Pancreas (tissue), 10 donors: ENCODE data around the gene CD180. TPM values are rescaled to one million over a fixed set of nuclear protein-coding genes. Genes with fewer than 3 reads are reported as not detected.

ENCODE experiments used
- ATAC-seq, 4 donors: fragments of 200-7000 bp; cut with Tn5 transposase; one replicate each; pipeline versions ENCODE4 v1.8.0 to v1.9.1; 2020; ENCODE audit warnings: mild to moderate bottlenecking in 4 of 4, moderate library complexity in 4 of 4
- DNase-seq, 6 donors: peaks; one replicate each; pipeline ENCODE4 v3.0.0-alpha.2; 2020
- FAIRE-seq: peaks from 2 replicates; lab custom pipeline; 2012; peaks lifted over from hg19 to GRCh38; lab: Jason Lieb, UNC
- H3K27ac ChIP-seq, 4 donors: fragments of 200-600 bp; sonication (generic); 1 replicate in 3 of 4; 2 replicates in 1 of 4; pipeline versions ENCODE4 v1.5.0 to v1.8.0; 2020
- H3K27me3 ChIP-seq, 4 donors: fragments of 200-600 bp; one replicate each; pipeline ENCODE4 v1.8.0; 2021
- H3K36me3 ChIP-seq, 3 donors: fragments of 200-600 bp; sonication (generic) in 1 of 3; one replicate each; pipeline versions ENCODE4 v1.5.0 to v1.8.0; 2020 to 2021
- H3K4me1 ChIP-seq, 3 donors: fragments of 200-600 bp; one replicate each; pipeline ENCODE4 v1.8.0; 2021
- H3K4me3 ChIP-seq, 4 donors: fragments of 200-600 bp; sonication (generic) in 2 of 4; one replicate each; pipeline versions ENCODE4 v1.5.0 to v1.8.0; 2020 to 2021
- H3K9me3 ChIP-seq, 4 donors: fragments of 200-600 bp; one replicate each; pipeline ENCODE4 v1.8.0; 2021
- CTCF ChIP-seq, 4 donors: fragments of 200-600 bp; sonication (generic) in 3 of 4; IDR thresholded peaks; one replicate each; pipeline versions ENCODE4 v1.5.0 to v1.8.0; 2021; ENCODE audit warnings: antibody characterized with exemption in 4 of 4
- WGBS, 2 donors: extraction: QIAGEN DNeasy Blood & Tissue Kit; methylation state at CpG; one replicate each; pipeline ENCODE4 v1.1.7; 2013; 5-methylcytosine and 5-hydroxymethylcytosine counted together
- intact Hi-C, 3 donors: fragments of 100-400 bp; cut with DNase I; formaldehyde crosslinking; loops; one replicate each; pipeline versions ENCODE4 v1.11.1 to v1.14.2; 2022
- polyA plus RNA-seq, 2 donors: library from polyadenylated mRNA; stranded (reverse); fragments of 200-250 nt; gene quantifications; one replicate each; pipeline ENCODE4 v1.2.3, GENCODE V29; 2013
- total RNA-seq, 6 donors: library from RNA; stranded (reverse); fragmentation: NEBNext Ultra II Directional in 4 of 6; extraction: Animal tissue kit (Norgen Biotek cat#: 25700) in 4 of 6; gene quantifications; one replicate each; pipeline versions ENCODE4 v1.2.1 to v1.2.4, GENCODE V29; 2021 to 2023
- donor health status: healthy with polysubstance abuse.
- donor health status: DM: no; HTN: no; CAD: no; lungs with moderate emphysema.
- donor health status: DM: no; HTN: no; CAD: no.
- donor health status: control.
- donor health status: control.
- donor health status: Bipolar disorder and iron deficiency.
- donor health status: DM: yes; HTN: yes; CAD: no.
- donor health status: DM: no; HTN: no; CAD: no.
- donor health status: DM: no; HTN: no; CAD: no.
- donor health status: DM: yes; HTN: yes; CAD: no.

Gene CD180
- total and polyA plus RNA-seq, 8 donors: 0.04 to 2.9 (median 0.10) TPM

GRCh38 chr5:67154556-67155206 lies 41.9 kb downstream of the CD180 start:
- DNase-seq: no peak
- Histone ChIP-seq H3K27me3 (no peaks in the 10 kb centered on the region), H3K4me1 (no peaks in the 10 kb centered on the region), H3K36me3 (peaks cover 0 to 19% (median 0%) of the 10 kb centered on the region in 3 donors), H3K9me3 (no peaks in the 10 kb centered on the region), H3K27ac (no peak overlapping the region), H3K4me3 (no peak overlapping the region)
- no peak for FAIRE-seq
- 64 to 67% methylated on average over 5 of the region's 5 CpGs for WGBS, 2 donors
- peak in 1 of 4 donors; percentile 49 for ATAC-seq
- no peak for TF ChIP-seq CTCF (IDR thresholded peaks at IDR 0.05)
- intact Hi-C loops: loop anchor here in 1 of 3 donors (10.0 kb wide), 1 partner anchor 50 kb away; no protein-coding TSS in a partner anchor

DNA sequence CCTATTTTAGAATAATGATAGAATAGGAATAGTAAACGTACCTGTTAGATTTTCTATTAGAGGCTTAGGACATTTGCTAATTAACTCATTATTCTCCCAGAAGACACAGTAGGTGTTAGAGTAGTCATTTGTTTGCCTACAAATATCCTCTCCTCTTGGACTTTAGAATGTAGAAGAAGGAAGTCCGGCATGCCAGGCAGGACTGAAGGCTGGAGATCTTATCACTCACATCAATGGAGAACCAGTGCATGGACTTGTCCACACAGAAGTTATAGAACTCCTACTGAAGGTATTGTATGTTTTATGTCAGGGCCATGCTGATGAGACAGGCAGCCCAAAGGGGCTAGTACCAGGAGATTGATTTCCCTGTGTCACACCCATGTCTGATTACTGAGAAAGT lies 43.3 kb downstream of the CD180 start:
- intact Hi-C loops: loop anchor here in 1 of 3 donors (10.0 kb wide), 1 partner anchor 52 kb away; no protein-coding TSS in a partner anchor
- H3K36me3 ChIP-seq: peaks cover 0 to 19% (median 0%) of the 10 kb centered on the region in 3 donors
- FAIRE-seq: no peak

GRCh38 chr5:67152400-67152799 lies 44.2 kb downstream of the CD180 start:
- H3K4me1 ChIP-seq: no peaks in the 10 kb centered on the region
- peaks cover 0 to 19% (median 0%) of the 10 kb centered on the region in 3 donors for H3K36me3 ChIP-seq
- no peaks in the 10 kb centered on the region for H3K27me3 ChIP-seq
- ATAC-seq (no peak), FAIRE-seq (no peak), DNase-seq (no peak)
- 85 to 91% methylated on average over 6 of the region's 6 CpGs for WGBS, 2 donors
- no peak overlapping the region for H3K4me3 ChIP-seq
- no peak overlapping the region for H3K27ac ChIP-seq
- no peak for TF ChIP-seq CTCF (IDR thresholded peaks at IDR 0.05)
- H3K9me3 ChIP-seq: no peaks in the 10 kb centered on the region
- intact Hi-C loops: loop anchor here in 1 of 3 donors (10.0 kb wide), 1 partner anchor 52 kb away; no protein-coding TSS in a partner anchor

More for the DNA sequence above, 43.3 kb downstream of the CD180 start:
- Histone ChIP-seq H3K27ac (no peak overlapping the region), H3K4me1 (no peaks in the 10 kb centered on the region), H3K9me3 (no peaks in the 10 kb centered on the region), H3K27me3 (no peaks in the 10 kb centered on the region), H3K4me3 (no peak overlapping the region)
- DNase-seq: no peak
- WGBS, 2 donors: 73 to 79% methylated on average over 2 of the region's 2 CpGs
- no peak for TF ChIP-seq CTCF (IDR thresholded peaks at IDR 0.05)
- ATAC-seq: no peak

- FAIRE-seq (no peak), ATAC-seq (peak in 3 of 4 donors; percentile 49 to 60 (median 56)), DNase-seq (no peak)
- H3K4me3 ChIP-seq: no peak overlapping the region
- intact Hi-C loops: loop anchor here in 1 of 3 donors (10.0 kb wide), 1 partner anchor 55 kb away; no protein-coding TSS in a partner anchor
- H3K27ac ChIP-seq: no peak overlapping the region
- H3K36me3 ChIP-seq: peaks cover 0 to 26% (median 3%) of the 10 kb centered on the region in 3 donors
- peak in 1 of 4 donors; percentile 10 for TF ChIP-seq CTCF (IDR thresholded peaks at IDR 0.05)
- WGBS, 2 donors: 42 to 46% methylated on average over 1 of the region's 1 CpG
- H3K9me3 ChIP-seq: no peaks in the 10 kb centered on the region
- H3K4me1 ChIP-seq: no peaks in the 10 kb centered on the region
- H3K27me3 ChIP-seq: no peaks in the 10 kb centered on the region
These were observed 46.6 kb downstream of the CD180 start for GRCh38 chr5:67149951-67150523.
